Naive B cell (primary cell): ENCODE data around the gene COL25A1. TPM values are rescaled to one million over a fixed set of nuclear protein-coding genes. Genes with fewer than 3 reads are reported as not detected.

Source experiments
- ATAC-seq, 2 donors: fragments of 150-1000 bp; cut with Tn5 transposase; 2 replicates each; pipeline ENCODE4 v1.10.0; 2021; ENCODE audit warnings: low read depth in 2 of 2, mild to moderate bottlenecking in 2 of 2, moderate library complexity in 2 of 2
- DNase-seq: peaks from one replicate; pipeline ENCODE4 v3.0.0; 2022
- H3K27ac Mint-ChIP-seq, 6 donors: one replicate each; pipeline ENCODE4 v1.8.0; 2020 to 2022; ENCODE audit warnings: mild to moderate bottlenecking in 6 of 6, mixed read lengths in 6 of 6, moderate library complexity in 5 of 6, inconsistent platforms in 2 of 6
- H3K27me3 Mint-ChIP-seq, 3 donors: one replicate each; pipeline ENCODE4 v1.8.0; 2021 to 2022; ENCODE audit warnings: mixed read lengths in 3 of 3, mild to moderate bottlenecking in 1 of 3
- H3K36me3 Mint-ChIP-seq, 2 donors: one replicate each; pipeline ENCODE4 v1.8.0; 2020 to 2022; ENCODE audit warnings: mixed read lengths in 2 of 2, inconsistent platforms in 1 of 2, mild to moderate bottlenecking in 1 of 2
- H3K4me1 Mint-ChIP-seq, 3 donors: one replicate each; pipeline ENCODE4 v1.8.0; 2020 to 2022; ENCODE audit warnings: mixed read lengths in 3 of 3, inconsistent platforms in 1 of 3, mild to moderate bottlenecking in 1 of 3, moderate library complexity in 1 of 3
- H3K4me3 Mint-ChIP-seq, 8 donors: one replicate each; pipeline ENCODE4 v1.8.0; 2020 to 2022; ENCODE audit warnings: mild to moderate bottlenecking in 8 of 8, mixed read lengths in 8 of 8, moderate library complexity in 8 of 8, inconsistent platforms in 2 of 8
- H3K9me3 Mint-ChIP-seq, 7 donors: one replicate each; pipeline ENCODE4 v1.8.0; 2020 to 2022; ENCODE audit warnings: mixed read lengths in 7 of 7, mild to moderate bottlenecking in 5 of 7, inconsistent platforms in 2 of 7, moderate library complexity in 1 of 7
- polyA plus RNA-seq, 6 donors: library from polyadenylated mRNA; unstranded; fragments of 300-500 nt; fragmentation: Illumina TruSeq; gene quantifications; one replicate each; pipeline ENCODE4 v1.2.3, GENCODE V29; 2021; ENCODE audit warnings: low read depth in 6 of 6

Gene COL25A1
- polyA plus RNA-seq, 6 donors from 2014 or later: not detected

GRCh38 chr4:109195646-109196045, 106.8 kb downstream of the COL25A1 start:
- DNase-seq (no peak), ATAC-seq (no peak)
- Mint-ChIP-seq H3K27ac (no peak overlapping the region), H3K4me1 (no peaks in the 10 kb centered on the region), H3K36me3 (no peaks in the 10 kb centered on the region), H3K27me3 (no peaks in the 10 kb centered on the region), H3K9me3 (peaks cover 0 to 2% (median 0%) of the 10 kb centered on the region in 7 donors), H3K4me3 (no peak overlapping the region)

- Mint-ChIP-seq H3K9me3 (peaks cover 0 to 2% (median 0%) of the 10 kb centered on the region in 7 donors), H3K4me3 (no peak overlapping the region), H3K36me3 (no peaks in the 10 kb centered on the region), H3K27me3 (no peaks in the 10 kb centered on the region), H3K27ac (no peak overlapping the region), H3K4me1 (no peaks in the 10 kb centered on the region)
- no peak for ATAC-seq
- no peak for DNase-seq
These were observed 111.2 kb downstream of the COL25A1 start for GRCh38 chr4:109191216-109191615.

- Mint-ChIP-seq H3K4me1 (no peaks in the 10 kb centered on the region), H3K4me3 (no peak overlapping the region), H3K36me3 (no peaks in the 10 kb centered on the region), H3K27ac (no peak overlapping the region), H3K27me3 (no peaks in the 10 kb centered on the region), H3K9me3 (peaks cover 1 to 8% (median 4%) of the 10 kb centered on the region in 7 donors)
- DNase-seq: no peak
- ATAC-seq: no peak
These were observed 116.0 kb downstream of the COL25A1 start for GRCh38 chr4:109186458-109186945.

- Mint-ChIP-seq H3K9me3 (peaks cover 1 to 8% (median 4%) of the 10 kb centered on the region in 7 donors), H3K27me3 (no peaks in the 10 kb centered on the region), H3K36me3 (no peaks in the 10 kb centered on the region), H3K4me3 (no peak overlapping the region), H3K27ac (peak overlapping the region in 1 of 6 donors; percentile 19), H3K4me1 (no peaks in the 10 kb centered on the region)
- DNase-seq (no peak), ATAC-seq (no peak)
These were observed 116.5 kb downstream of the COL25A1 start for GRCh38 chr4:109185951-109186350.

- no peak for ATAC-seq
- Mint-ChIP-seq H3K4me1 (no peaks in the 10 kb centered on the region), H3K27me3 (no peaks in the 10 kb centered on the region), H3K27ac (peak overlapping the region in 2 of 6 donors; percentile 19 to 50), H3K36me3 (no peaks in the 10 kb centered on the region), H3K4me3 (no peak overlapping the region), H3K9me3 (peaks cover 1 to 8% (median 4%) of the 10 kb centered on the region in 7 donors)
- no peak for DNase-seq
These were observed 116.9 kb downstream of the COL25A1 start for GRCh38 chr4:109185548-109185947.

- H3K4me3 Mint-ChIP-seq: no peak overlapping the region
- H3K27me3 Mint-ChIP-seq: peaks cover 0 to 7% (median 0%) of the 10 kb centered on the region in 3 donors
- no peaks in the 10 kb centered on the region for H3K4me1 Mint-ChIP-seq
- DNase-seq (no peak), ATAC-seq (no peak)
- no peaks in the 10 kb centered on the region for H3K36me3 Mint-ChIP-seq
- no peak overlapping the region for H3K27ac Mint-ChIP-seq
- H3K9me3 Mint-ChIP-seq: peaks cover 1 to 8% (median 4%) of the 10 kb centered on the region in 7 donors
These were observed 117.9 kb downstream of the COL25A1 start for GRCh38 chr4:109184491-109184961.

- no peak overlapping the region for H3K27ac Mint-ChIP-seq
- ATAC-seq: no peak
These were observed 118.4 kb downstream of the COL25A1 start for GRCh38 chr4:109183931-109184490.

GRCh38 chr4:109182696-109183095, 119.8 kb downstream of the COL25A1 start:
- Mint-ChIP-seq H3K9me3 (peaks cover 1 to 8% (median 4%) of the 10 kb centered on the region in 7 donors), H3K4me1 (no peaks in the 10 kb centered on the region), H3K27ac (peak overlapping the region in 1 of 6 donors; percentile 86), H3K4me3 (no peak overlapping the region), H3K36me3 (no peaks in the 10 kb centered on the region), H3K27me3 (peaks cover 0 to 7% (median 0%) of the 10 kb centered on the region in 3 donors)
- ATAC-seq (no peak), DNase-seq (no peak)

More at GRCh38 chr4:109183931-109184490, 118.4 kb downstream of the COL25A1 start:
- Mint-ChIP-seq H3K9me3 (peaks cover 1 to 8% (median 4%) of the 10 kb centered on the region in 7 donors), H3K4me1 (no peaks in the 10 kb centered on the region), H3K36me3 (no peaks in the 10 kb centered on the region), H3K27me3 (peaks cover 0 to 7% (median 0%) of the 10 kb centered on the region in 3 donors), H3K4me3 (no peak overlapping the region)
- no peak for DNase-seq

- Mint-ChIP-seq H3K4me3 (no peak overlapping the region), H3K27me3 (peaks cover 0 to 7% (median 7%) of the 10 kb centered on the region in 3 donors), H3K36me3 (no peaks in the 10 kb centered on the region), H3K9me3 (peaks cover 0 to 2% (median 0%) of the 10 kb centered on the region in 7 donors), H3K4me1 (no peaks in the 10 kb centered on the region), H3K27ac (no peak overlapping the region)
- no peak for ATAC-seq
- no peak for DNase-seq
These were observed 123.4 kb downstream of the COL25A1 start for GRCh38 chr4:109179061-109179460.

- DNase-seq: no peak
- peaks cover 0 to 2% (median 0%) of the 10 kb centered on the region in 7 donors for H3K9me3 Mint-ChIP-seq
- H3K4me1 Mint-ChIP-seq: no peaks in the 10 kb centered on the region
- no peaks in the 10 kb centered on the region for H3K36me3 Mint-ChIP-seq
- H3K27me3 Mint-ChIP-seq: peaks cover 0 to 7% (median 7%) of the 10 kb centered on the region in 3 donors
- no peak overlapping the region for H3K27ac Mint-ChIP-seq
- ATAC-seq: no peak
- no peak overlapping the region for H3K4me3 Mint-ChIP-seq
These were observed 125.2 kb downstream of the COL25A1 start for GRCh38 chr4:109177096-109177810.

GRCh38 chr4:109174224-109174953, 128.1 kb downstream of the COL25A1 start:
- Mint-ChIP-seq H3K36me3 (no peaks in the 10 kb centered on the region), H3K27me3 (peaks cover 0 to 7% (median 0%) of the 10 kb centered on the region in 3 donors), H3K4me1 (no peaks in the 10 kb centered on the region), H3K9me3 (peaks cover 0 to 2% (median 0%) of the 10 kb centered on the region in 7 donors), H3K4me3 (no peak overlapping the region), H3K27ac (no peak overlapping the region)
- DNase-seq (no peak), ATAC-seq (no peak)

GRCh38 chr4:109172301-109172700, 130.2 kb downstream of the COL25A1 start:
- peaks cover 0 to 7% (median 0%) of the 10 kb centered on the region in 3 donors for H3K27me3 Mint-ChIP-seq
- H3K27ac Mint-ChIP-seq: no peak overlapping the region
- peaks cover 0 to 2% (median 0%) of the 10 kb centered on the region in 7 donors for H3K9me3 Mint-ChIP-seq

GRCh38 chr4:109171070-109171469, 131.4 kb downstream of the COL25A1 start:
- peaks cover 0 to 2% (median 0%) of the 10 kb centered on the region in 7 donors for H3K9me3 Mint-ChIP-seq
- no peaks in the 10 kb centered on the region for H3K4me1 Mint-ChIP-seq

More at GRCh38 chr4:109172301-109172700, 130.2 kb downstream of the COL25A1 start:
- no peaks in the 10 kb centered on the region for H3K36me3 Mint-ChIP-seq
- ATAC-seq: no peak
- H3K4me1 Mint-ChIP-seq: no peaks in the 10 kb centered on the region
- no peak for DNase-seq
- H3K4me3 Mint-ChIP-seq: no peak overlapping the region

More at GRCh38 chr4:109171070-109171469, 131.4 kb downstream of the COL25A1 start:
- no peak for DNase-seq
- H3K27me3 Mint-ChIP-seq: peaks cover 0 to 2% (median 0%) of the 10 kb centered on the region in 3 donors
- H3K27ac Mint-ChIP-seq: no peak overlapping the region
- ATAC-seq: no peak
- H3K36me3 Mint-ChIP-seq: no peaks in the 10 kb centered on the region
- H3K4me3 Mint-ChIP-seq: no peak overlapping the region
